MM.1S (cell line): ENCODE data around the gene TRAPPC6A.

Source experiments
- DNase-seq: peaks from one replicate; pipeline ENCODE4 v3.0.0-alpha.2; 2015
- H2AFZ ChIP-seq: fragments of 300-600 bp; sonication (generic); 2 replicates; pipeline ENCODE4 v1.6.0; 2016; ENCODE audit warnings: antibody characterized with exemption, low read length
- H3F3A ChIP-seq: fragments of 300-600 bp; sonication (generic); 2 replicates; pipeline ENCODE4 v1.6.1; 2016; ENCODE audit warnings: mild to moderate bottlenecking, antibody characterized with exemption, low read length, moderate library complexity, mixed read lengths; ENCODE audit not compliant: insufficient read depth
- H3K27ac ChIP-seq: fragments of 300-600 bp; sonication (generic); 2 replicates; pipeline ENCODE4 v1.5.1; 2016; ENCODE audit warnings: mild to moderate bottlenecking, low read length
- H3K27me3 ChIP-seq: fragments of 300-600 bp; sonication (generic); replicated peaks from 2 replicates; pipeline ENCODE4 v1.6.0; 2016; ENCODE audit warnings: low read length; ENCODE audit not compliant: insufficient read depth
- H3K36me3 ChIP-seq: fragments of 300-600 bp; sonication (generic); replicated peaks from 2 replicates; pipeline ENCODE4 v1.6.1; 2016; ENCODE audit warnings: mild to moderate bottlenecking, low read length, mixed read lengths; ENCODE audit not compliant: insufficient read depth
- H3K4me1 ChIP-seq: fragments of 300-600 bp; sonication (generic); 2 replicates; pipeline ENCODE4 v1.6.1; 2016; ENCODE audit warnings: low read length, mixed read lengths
- H3K4me2 ChIP-seq: fragments of 300-600 bp; sonication (generic); 2 replicates; pipeline ENCODE4 v1.6.0; 2016; ENCODE audit warnings: low read depth, low read length
- H3K4me3 ChIP-seq: fragments of 300-600 bp; sonication (generic); 2 replicates; pipeline ENCODE4 v1.5.1; 2016; ENCODE audit warnings: low read length, mixed read lengths
- H3K79me2 ChIP-seq: fragments of 300-600 bp; sonication (generic); 2 replicates; pipeline ENCODE4 v1.6.1; 2016; ENCODE audit warnings: mixed run types, low read length, mixed read lengths
- H3K9ac ChIP-seq: fragments of 300-600 bp; sonication (generic); 2 replicates; pipeline ENCODE4 v1.6.1; 2016; ENCODE audit warnings: low read length, mixed read lengths
- H3K9me2 ChIP-seq: fragments of 300-600 bp; sonication (generic); replicated peaks from 2 replicates; pipeline ENCODE4 v1.6.1; 2016; ENCODE audit warnings: mild to moderate bottlenecking, low read length, mixed read lengths; ENCODE audit not compliant: insufficient read depth
- H3K9me3 ChIP-seq: fragments of 300-600 bp; sonication (generic); replicated peaks from 2 replicates; pipeline ENCODE4 v1.6.1; 2016; ENCODE audit warnings: mild to moderate bottlenecking, low read length, mixed read lengths; ENCODE audit not compliant: insufficient read depth
- H4K20me1 ChIP-seq: fragments of 300-600 bp; sonication (generic); 2 replicates; pipeline ENCODE4 v1.6.1; 2016; ENCODE audit warnings: mild to moderate bottlenecking, low read length, moderate library complexity, mixed read lengths; ENCODE audit not compliant: insufficient read depth
- EZH2 ChIP-seq: fragments of 300-600 bp; sonication (generic); optimal IDR thresholded peaks from 2 replicates; pipeline ENCODE3; 2017; ENCODE audit warnings: low read depth, mild to moderate bottlenecking, antibody characterized with exemption, low read length, mixed read lengths
- EZH2phosphoT487 ChIP-seq: fragments of 300-600 bp; sonication (generic); IDR thresholded peaks from 2 replicates; pipeline ENCODE4 v1.6.1; 2018; ENCODE audit warnings: antibody characterized with exemption, low read length
- TF ChIP-seq, protein P1 (sequence below): fragments of 300-600 bp; sonication (generic); IDR thresholded peaks from 2 replicates; pipeline ENCODE4 v1.5.1; 2016; ENCODE audit warnings: antibody characterized with exemption, low read length, mixed read lengths

TRAPPC6A gene

DNA sequence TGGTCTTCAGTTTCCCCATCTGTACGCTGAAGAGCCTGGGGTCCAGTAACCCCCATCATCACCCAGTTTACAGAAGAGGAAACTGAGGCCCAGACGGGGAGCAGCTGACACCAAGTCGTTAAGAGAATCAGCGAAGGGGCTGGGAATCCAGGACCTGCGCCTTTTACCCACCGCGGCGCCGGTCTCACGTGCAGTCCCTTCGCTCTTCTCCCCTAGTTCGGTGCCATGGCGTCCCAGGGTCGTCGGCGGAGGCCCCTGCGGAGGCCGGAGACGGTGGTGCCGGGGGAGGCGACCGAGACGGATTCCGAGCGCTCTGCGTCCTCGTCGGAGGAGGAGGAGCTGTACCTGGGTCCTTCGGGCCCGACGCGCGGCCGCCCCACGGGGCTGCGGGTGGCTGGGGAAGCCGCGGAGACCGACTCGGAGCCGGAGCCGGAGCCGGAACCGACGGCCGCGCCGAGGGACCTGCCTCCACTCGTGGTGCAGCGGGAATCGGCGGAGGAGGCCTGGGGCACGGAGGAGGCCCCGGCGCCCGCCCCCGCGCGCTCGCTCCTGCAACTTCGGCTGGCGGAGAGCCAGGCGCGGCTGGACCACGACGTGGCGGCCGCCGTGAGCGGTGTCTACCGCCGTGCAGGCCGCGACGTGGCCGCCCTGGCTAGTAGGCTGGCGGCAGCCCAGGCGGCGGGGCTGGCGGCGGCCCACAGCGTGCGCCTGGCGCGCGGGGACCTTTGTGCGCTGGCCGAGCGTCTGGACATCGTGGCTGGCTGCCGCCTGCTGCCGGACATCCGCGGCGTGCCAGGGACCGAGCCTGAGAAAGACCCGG is 1.2 kb upstream of the TRAPPC6A start:
- DNase-seq = peak; percentile 37
- peaks cover 34% of the 10 kb centered on the region for H3K79me2 ChIP-seq

DNA sequence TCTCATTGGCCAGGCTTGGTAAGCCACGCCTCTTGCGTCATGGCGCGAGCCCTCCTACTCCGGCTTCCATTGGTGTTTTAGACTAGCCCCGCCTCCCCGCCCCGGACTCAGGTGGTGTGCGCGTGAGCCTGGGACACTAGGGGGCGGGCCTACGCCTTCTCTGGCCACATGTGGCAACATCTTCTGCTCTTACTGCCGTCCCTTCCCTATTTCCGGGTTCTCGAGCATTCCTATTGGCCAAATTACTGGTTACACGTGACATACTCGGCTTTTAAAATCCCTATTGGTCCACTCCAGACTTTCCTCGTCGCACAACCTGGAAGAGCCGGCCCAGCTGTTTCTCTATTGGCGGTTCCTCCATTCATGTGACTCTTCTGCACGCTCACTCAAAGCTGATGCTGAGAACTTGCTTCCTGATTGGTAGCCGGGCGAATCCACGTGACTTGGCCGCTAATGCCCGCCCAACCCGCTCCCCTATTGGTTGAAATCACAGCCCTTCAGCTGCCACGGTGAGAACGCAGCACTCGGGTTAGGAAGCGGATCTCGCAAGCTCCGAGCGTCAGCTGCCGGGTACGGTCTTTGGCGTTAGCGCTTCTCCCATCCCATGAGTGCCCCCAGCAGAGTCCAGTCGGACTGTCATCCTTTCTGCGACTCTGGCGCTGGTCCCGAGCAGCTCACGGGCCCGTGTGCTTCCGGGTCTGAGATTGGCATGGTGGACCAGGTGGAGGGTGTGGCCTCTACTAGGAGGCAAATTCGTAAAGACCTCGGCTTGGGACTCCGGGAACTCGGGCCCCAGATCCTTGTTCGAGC is 430 bp upstream of the TRAPPC6A start, which contains the start of gene BLOC1S3:
TSS of gene BLOC1S3 (plus strand) at position 523 of the 810 bp plus-strand sequence. CDS start 513 bp downstream, outside the sequence.
- peaks cover 8% of the 10 kb centered on the region; the same call in 1 of the 2 replicates for H3F3A ChIP-seq
- TF ChIP-seq, protein P1, sequence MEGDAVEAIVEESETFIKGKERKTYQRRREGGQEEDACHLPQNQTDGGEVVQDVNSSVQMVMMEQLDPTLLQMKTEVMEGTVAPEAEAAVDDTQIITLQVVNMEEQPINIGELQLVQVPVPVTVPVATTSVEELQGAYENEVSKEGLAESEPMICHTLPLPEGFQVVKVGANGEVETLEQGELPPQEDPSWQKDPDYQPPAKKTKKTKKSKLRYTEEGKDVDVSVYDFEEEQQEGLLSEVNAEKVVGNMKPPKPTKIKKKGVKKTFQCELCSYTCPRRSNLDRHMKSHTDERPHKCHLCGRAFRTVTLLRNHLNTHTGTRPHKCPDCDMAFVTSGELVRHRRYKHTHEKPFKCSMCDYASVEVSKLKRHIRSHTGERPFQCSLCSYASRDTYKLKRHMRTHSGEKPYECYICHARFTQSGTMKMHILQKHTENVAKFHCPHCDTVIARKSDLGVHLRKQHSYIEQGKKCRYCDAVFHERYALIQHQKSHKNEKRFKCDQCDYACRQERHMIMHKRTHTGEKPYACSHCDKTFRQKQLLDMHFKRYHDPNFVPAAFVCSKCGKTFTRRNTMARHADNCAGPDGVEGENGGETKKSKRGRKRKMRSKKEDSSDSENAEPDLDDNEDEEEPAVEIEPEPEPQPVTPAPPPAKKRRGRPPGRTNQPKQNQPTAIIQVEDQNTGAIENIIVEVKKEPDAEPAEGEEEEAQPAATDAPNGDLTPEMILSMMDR = peak; percentile 37
- no peak for TF ChIP-seq EZH2
- peak within 1 kb of the TSS; percentile 74 for H3K27ac ChIP-seq
- no peaks in the 10 kb centered on the region for H3K27me3 ChIP-seq
- peak within 1 kb of the TSS; percentile 93 for H3K4me2 ChIP-seq
- peak within 1 kb of the TSS; percentile 94 for H2AFZ ChIP-seq
- H3K36me3 ChIP-seq = no peaks in the 10 kb centered on the region
- H3K9me2 ChIP-seq = no peaks in the 10 kb centered on the region
- H3K4me3 ChIP-seq = peak within 1 kb of the TSS; percentile 100
- DNase-seq = peak; percentile 99
- H3K4me1 ChIP-seq = 0 out of 2 replicates have a peak, but pooled peaks cover 3% of the 10 kb centered on the region
- no peaks in the 10 kb centered on the region for H3K9me3 ChIP-seq
- H3K9ac ChIP-seq = peak within 1 kb of the TSS; percentile 92
- H3K79me2 ChIP-seq = peaks cover 34% of the 10 kb centered on the region
- no peaks in the 10 kb centered on the region for H4K20me1 ChIP-seq

More for the DNA sequence above, 1.2 kb upstream of the TRAPPC6A start:
- Histone ChIP-seq H3K27ac (peak overlapping the region; percentile 74), H3K9ac (peak overlapping the region; percentile 80), H3K9me3 (no peaks in the 10 kb centered on the region), H3K9me2 (no peaks in the 10 kb centered on the region), H3K27me3 (no peaks in the 10 kb centered on the region), H3K4me1 (0 out of 2 replicates have a peak, but pooled peaks cover 3% of the 10 kb centered on the region), H3K4me2 (peak overlapping the region; percentile 93), H3K36me3 (no peaks in the 10 kb centered on the region), H2AFZ (peak overlapping the region; percentile 92), H3K4me3 (peak overlapping the region; percentile 100), H4K20me1 (no peaks in the 10 kb centered on the region), H3F3A (peaks cover 8% of the 10 kb centered on the region; the same call in 1 of the 2 replicates)
- TF ChIP-seq, protein P1 = no peak
- TF ChIP-seq EZH2phosphoT487 (no peak), EZH2 (no peak)

DNA sequence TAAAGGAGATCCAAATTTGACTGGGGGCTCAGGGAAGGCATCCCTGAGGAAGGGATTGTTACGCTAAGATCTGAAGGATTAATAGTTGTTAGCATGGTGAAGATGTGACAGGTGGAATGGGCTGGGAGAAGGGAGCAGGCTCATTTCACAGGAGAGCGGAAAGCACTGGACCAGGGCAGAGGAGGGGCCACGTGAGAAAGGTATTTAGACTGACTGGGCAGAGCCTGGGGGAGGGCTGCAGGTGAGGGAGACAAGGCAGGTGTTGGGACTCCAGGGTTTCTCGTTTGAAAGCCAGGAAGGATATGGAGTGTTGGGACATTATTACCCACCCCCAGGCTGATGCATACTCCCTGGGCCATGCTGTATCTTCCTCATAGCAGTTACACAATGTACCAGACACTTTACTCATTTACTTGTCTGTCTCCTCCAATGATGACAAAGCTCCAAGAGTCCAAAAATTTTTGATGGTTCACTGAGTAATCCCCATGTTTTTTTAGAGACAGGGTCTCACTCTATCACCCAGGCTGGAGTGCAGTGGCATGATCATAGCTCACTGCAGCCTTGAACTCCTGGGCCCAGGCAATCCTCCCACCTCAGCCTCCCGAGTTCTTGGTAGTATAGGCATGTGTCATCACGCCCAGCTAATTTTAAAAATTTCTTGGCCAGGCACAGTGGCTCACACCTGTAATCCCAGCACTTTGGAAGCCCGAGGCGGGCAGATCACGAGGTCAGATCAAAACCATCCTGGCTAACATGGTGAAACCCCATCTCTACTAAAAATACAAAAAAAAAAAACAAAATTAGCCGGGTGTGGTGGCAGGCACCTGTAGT is 2.3 kb downstream of the TRAPPC6A start:
- Histone ChIP-seq H3K4me1 (peaks cover 4% of the 10 kb centered on the region; the same call in 1 of the 2 replicates), H3K9me3 (no peaks in the 10 kb centered on the region), H3K4me3 (no peak overlapping the region), H2AFZ (no peak overlapping the region), H3K27me3 (no peaks in the 10 kb centered on the region), H3F3A (peaks cover 8% of the 10 kb centered on the region; the same call in 1 of the 2 replicates), H3K9me2 (no peaks in the 10 kb centered on the region), H3K79me2 (peaks cover 24% of the 10 kb centered on the region), H3K36me3 (no peaks in the 10 kb centered on the region), H4K20me1 (no peaks in the 10 kb centered on the region), H3K9ac (no peak overlapping the region), H3K27ac (no peak overlapping the region), H3K4me2 (no peak overlapping the region)
- TF ChIP-seq EZH2 = no peak
- TF ChIP-seq EZH2phosphoT487 = no peak
- TF ChIP-seq, protein P1 = no peak
- DNase-seq = no peak
